ENCODE data around the gene SEC61G. TPM values are rescaled to one million over a fixed set of nuclear protein-coding genes. Genes with fewer than 3 reads are reported as not detected.

SEC61G gene
- total RNA-seq, 2 experiments from 2014 or later: 101 to 123 TPM

- Mint-ChIP-seq H3K4me1 (ENCODE audit: low read depth) (no peaks in the 10 kb centered on the region), H3K4me3 (no peak overlapping the region), H3K36me3 (ENCODE audit: low read depth) (no peaks in the 10 kb centered on the region), H3K9me3 (ENCODE audit: insufficient read depth) (no peaks in the 10 kb centered on the region), H3K27me3 (ENCODE audit: low read depth) (no peaks in the 10 kb centered on the region), H3K27ac (no peak overlapping the region)
- DNase-seq (no peak), ATAC-seq (no peak)
- CTCF ChIA-PET: no interaction called here
- POLR2A ChIA-PET: no interaction called here
These were observed 23.3 kb upstream of the SEC61G start for GRCh38 chr7:54782314-54782713.

- Mint-ChIP-seq H3K4me3 (no peak overlapping the region), H3K27ac (no peak overlapping the region), H3K27me3 (ENCODE audit: low read depth) (no peaks in the 10 kb centered on the region), H3K36me3 (ENCODE audit: low read depth) (no peaks in the 10 kb centered on the region), H3K4me1 (ENCODE audit: low read depth) (no peaks in the 10 kb centered on the region), H3K9me3 (ENCODE audit: insufficient read depth) (peaks cover 3% of the 10 kb centered on the region)
- ChIA-PET POLR2A (interaction anchor here (1.0 kb wide), 1 partner anchor 22 kb away, joined by 3 read pairs; the partner anchor contains the start of gene SEC61G), CTCF (interaction anchor here (1.3 kb wide), 1 partner anchor 474 kb away, joined by 5 read pairs; no protein-coding TSS in a partner anchor)
- ATAC-seq (no peak), DNase-seq (no peak)
These were observed 22.3 kb upstream of the SEC61G start for GRCh38 chr7:54781134-54781920.

- POLR2A ChIA-PET: interaction anchor here (1.0 kb wide), 1 partner anchor 21 kb away, joined by 3 read pairs; the partner anchor contains the start of gene SEC61G
- ATAC-seq (no peak), DNase-seq (no peak)
- Mint-ChIP-seq H3K27me3 (ENCODE audit: low read depth) (no peaks in the 10 kb centered on the region), H3K27ac (no peak overlapping the region), H3K36me3 (ENCODE audit: low read depth) (peaks cover 2% of the 10 kb centered on the region), H3K9me3 (ENCODE audit: insufficient read depth) (peaks cover 6% of the 10 kb centered on the region), H3K4me3 (no peak overlapping the region), H3K4me1 (ENCODE audit: low read depth) (no peaks in the 10 kb centered on the region)
- CTCF ChIA-PET: interaction anchor here (1.3 kb wide), 1 partner anchor 474 kb away, joined by 5 read pairs; no protein-coding TSS in a partner anchor
These were observed 21.5 kb upstream of the SEC61G start for GRCh38 chr7:54780490-54780889.

- ChIA-PET POLR2A (no interaction called here), CTCF (interaction anchor here (1.3 kb wide), 1 partner anchor 10 kb away, joined by 3 read pairs; no protein-coding TSS in a partner anchor)
- no peak for ATAC-seq
- peaks cover 2% of the 10 kb centered on the region for H3K36me3 Mint-ChIP-seq (ENCODE audit: low read depth)
- H3K4me1 Mint-ChIP-seq (ENCODE audit: low read depth): peaks cover 3% of the 10 kb centered on the region
- H3K4me3 Mint-ChIP-seq: no peak overlapping the region
- peaks cover 6% of the 10 kb centered on the region for H3K9me3 Mint-ChIP-seq (ENCODE audit: insufficient read depth)
- DNase-seq: no peak
- no peak overlapping the region for H3K27ac Mint-ChIP-seq
- H3K27me3 Mint-ChIP-seq (ENCODE audit: low read depth): no peaks in the 10 kb centered on the region
These were observed 19.9 kb upstream of the SEC61G start for GRCh38 chr7:54778696-54779540.

- ChIA-PET CTCF (no interaction called here), POLR2A (no interaction called here)
- peaks cover 6% of the 10 kb centered on the region for H3K9me3 Mint-ChIP-seq (ENCODE audit: insufficient read depth)
- peaks cover 3% of the 10 kb centered on the region for H3K4me1 Mint-ChIP-seq (ENCODE audit: low read depth)
- no peak overlapping the region for H3K27ac Mint-ChIP-seq
- ATAC-seq: no peak
- peaks cover 2% of the 10 kb centered on the region for H3K36me3 Mint-ChIP-seq (ENCODE audit: low read depth)
- H3K4me3 Mint-ChIP-seq: no peak overlapping the region
- H3K27me3 Mint-ChIP-seq (ENCODE audit: low read depth): peaks cover 2% of the 10 kb centered on the region
- no peak for DNase-seq
These were observed 19.2 kb upstream of the SEC61G start for GRCh38 chr7:54778166-54778565.

- no peak overlapping the region for H3K27ac Mint-ChIP-seq
These were observed 16.1 kb upstream of the SEC61G start for GRCh38 chr7:54774785-54775740.

GRCh38 chr7:54773472-54774399 lies 14.7 kb upstream of the SEC61G start:
- Mint-ChIP-seq H3K36me3 (ENCODE audit: low read depth) (peaks cover 2% of the 10 kb centered on the region), H3K4me3 (peak overlapping the region; percentile 63)

More at GRCh38 chr7:54774785-54775740, 16.1 kb upstream of the SEC61G start:
- ChIA-PET POLR2A (no interaction called here), CTCF (interaction anchor here (1.0 to 2.6 kb wide), 5 partner anchors 11 to 640 kb away, joined by 3 to 60 read pairs (median 6); partner anchors contain the start of gene SEC61G)
- Mint-ChIP-seq H3K4me1 (ENCODE audit: low read depth) (peaks cover 3% of the 10 kb centered on the region), H3K4me3 (no peak overlapping the region), H3K9me3 (ENCODE audit: insufficient read depth) (peaks cover 6% of the 10 kb centered on the region), H3K36me3 (ENCODE audit: low read depth) (peaks cover 2% of the 10 kb centered on the region), H3K27me3 (ENCODE audit: low read depth) (peaks cover 14% of the 10 kb centered on the region)
- no peak for ATAC-seq
- no peak for DNase-seq

GRCh38 chr7:54769203-54769602 lies 10.2 kb upstream of the SEC61G start:
- POLR2A ChIA-PET: interaction anchor here (1.5 kb wide), 1 partner anchor 10 kb away, joined by 9 read pairs; the partner anchor contains the start of gene SEC61G
- Mint-ChIP-seq H3K27me3 (ENCODE audit: low read depth) (peaks cover 34% of the 10 kb centered on the region), H3K4me3 (no peak overlapping the region), H3K4me1 (ENCODE audit: low read depth) (peaks cover 2% of the 10 kb centered on the region), H3K9me3 (ENCODE audit: insufficient read depth) (no peaks in the 10 kb centered on the region), H3K27ac (no peak overlapping the region), H3K36me3 (ENCODE audit: low read depth) (no peaks in the 10 kb centered on the region)
- DNase-seq (no peak), ATAC-seq (no peak)
- CTCF ChIA-PET: interaction anchor here (1.5 to 1.6 kb wide), 2 partner anchors 10 to 486 kb away, joined by 4 to 8 read pairs; partner anchors contain the start of gene SEC61G

More at GRCh38 chr7:54773472-54774399, 14.7 kb upstream of the SEC61G start:
- Mint-ChIP-seq H3K9me3 (ENCODE audit: insufficient read depth) (peaks cover 6% of the 10 kb centered on the region), H3K4me1 (ENCODE audit: low read depth) (peaks cover 3% of the 10 kb centered on the region), H3K27me3 (ENCODE audit: low read depth) (peaks cover 27% of the 10 kb centered on the region), H3K27ac (no peak overlapping the region)
- POLR2A ChIA-PET: interaction anchor here (1.0 kb wide), 1 partner anchor 14 kb away, joined by 3 read pairs; no protein-coding TSS in a partner anchor
- CTCF ChIA-PET: interaction anchor here (0.8 to 2.6 kb wide), 19 partner anchors 10 to 642 kb away, joined by 3 to 60 read pairs (median 4); partner anchors contain the start of gene SEC61G
- DNase-seq (peak; percentile 72), ATAC-seq (peak; percentile 75)

- H3K4me1 Mint-ChIP-seq (ENCODE audit: low read depth): peaks cover 5% of the 10 kb centered on the region
- CTCF ChIA-PET: interaction anchor here (1.5 kb wide), 1 partner anchor 9 kb away, joined by 6 read pairs; no protein-coding TSS in a partner anchor
- H3K36me3 Mint-ChIP-seq (ENCODE audit: low read depth): no peaks in the 10 kb centered on the region
- H3K4me3 Mint-ChIP-seq: no peak overlapping the region
- no peaks in the 10 kb centered on the region for H3K9me3 Mint-ChIP-seq (ENCODE audit: insufficient read depth)
- H3K27ac Mint-ChIP-seq: no peak overlapping the region
- ATAC-seq (no peak), DNase-seq (no peak)
- POLR2A ChIA-PET: no interaction called here
- H3K27me3 Mint-ChIP-seq (ENCODE audit: low read depth): peaks cover 34% of the 10 kb centered on the region
These were observed 5.8 kb upstream of the SEC61G start for GRCh38 chr7:54764861-54765260.

GRCh38 chr7:54757711-54758110 lies 1.3 kb downstream of the SEC61G start:
- POLR2A ChIA-PET: no interaction called here
- Mint-ChIP-seq H3K4me3 (peak overlapping the region; percentile 100), H3K9me3 (ENCODE audit: insufficient read depth) (no peaks in the 10 kb centered on the region), H3K4me1 (ENCODE audit: low read depth) (peaks cover 25% of the 10 kb centered on the region), H3K36me3 (ENCODE audit: low read depth) (peaks cover 35% of the 10 kb centered on the region), H3K27me3 (ENCODE audit: low read depth) (peaks cover 7% of the 10 kb centered on the region), H3K27ac (no peak overlapping the region)
- CTCF ChIA-PET: interaction anchor here (2.9 to 4.1 kb wide), 2 partner anchors 16 to 497 kb away, joined by 22 to 27 read pairs; no protein-coding TSS in a partner anchor
- no peak for DNase-seq
- no peak for ATAC-seq

Data from activated CD8-positive, alpha-beta T cell treated with anti-CD3 and anti-CD28 coated beads, Interleukin-2, amount 10 ng/mL, durations not matched to agents 7 days and 5 days (primary cell).